ENCODE results near the gene MCTP1. TPM values are rescaled to one million over a fixed set of nuclear protein-coding genes. Genes with fewer than 3 reads are reported as not detected.

MCTP1 gene
- total RNA-seq, 1 donor from 2014 or later: 35.8 TPM

GRCh38 chr5:94761055-94761454 is 523.8 kb downstream of the MCTP1 start:
- DNase-seq (ENCODE audit: low spot score): no peak

DNA sequence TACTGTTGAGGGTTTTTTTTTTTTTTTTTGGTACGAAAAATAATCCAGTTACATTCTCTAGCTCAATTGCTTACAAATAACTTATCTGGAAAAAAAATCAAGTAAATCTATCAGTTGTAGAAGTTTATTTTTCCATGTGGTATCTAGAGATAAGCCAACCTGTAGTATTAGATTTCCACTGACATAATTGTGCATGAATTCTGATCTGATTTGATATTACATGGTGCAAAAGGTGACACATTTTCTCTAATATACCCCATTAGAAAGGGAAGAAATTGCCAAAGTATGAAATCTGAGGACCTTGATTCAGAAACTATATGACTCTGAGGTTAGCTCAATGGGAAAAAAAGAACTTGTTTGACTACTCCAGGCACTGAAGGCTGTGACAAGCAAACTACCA is 524.9 kb downstream of the MCTP1 start:
- no peak for DNase-seq (ENCODE audit: low spot score)

- DNase-seq (ENCODE audit: low spot score): no peak
Measured at GRCh38 chr5:94759022-94759421, 525.9 kb downstream of the MCTP1 start.

DNA sequence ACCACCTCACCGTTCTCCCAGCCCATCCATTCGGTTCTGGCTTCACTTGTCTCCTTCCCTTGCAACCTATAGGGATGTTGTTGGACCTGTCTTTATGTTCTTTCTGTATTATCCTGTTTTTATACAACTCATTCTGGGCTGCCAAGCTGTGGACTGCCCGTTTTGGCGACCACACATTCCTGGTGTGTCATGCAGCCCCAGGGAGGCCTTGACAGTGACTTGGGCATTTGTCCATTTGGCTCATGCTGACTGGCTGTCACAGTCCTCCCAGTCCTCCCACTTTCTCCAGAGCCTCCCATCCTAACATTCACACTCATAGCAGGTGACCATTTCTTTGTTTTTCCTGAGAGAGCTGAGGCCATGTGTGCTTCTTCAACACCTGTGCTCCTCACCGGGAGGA is 530.1 kb downstream of the MCTP1 start:
- DNase-seq (ENCODE audit: low spot score): no peak

GRCh38 chr5:94751460-94751859 is 533.4 kb downstream of the MCTP1 start:
- DNase-seq (ENCODE audit: low spot score): no peak

DNA sequence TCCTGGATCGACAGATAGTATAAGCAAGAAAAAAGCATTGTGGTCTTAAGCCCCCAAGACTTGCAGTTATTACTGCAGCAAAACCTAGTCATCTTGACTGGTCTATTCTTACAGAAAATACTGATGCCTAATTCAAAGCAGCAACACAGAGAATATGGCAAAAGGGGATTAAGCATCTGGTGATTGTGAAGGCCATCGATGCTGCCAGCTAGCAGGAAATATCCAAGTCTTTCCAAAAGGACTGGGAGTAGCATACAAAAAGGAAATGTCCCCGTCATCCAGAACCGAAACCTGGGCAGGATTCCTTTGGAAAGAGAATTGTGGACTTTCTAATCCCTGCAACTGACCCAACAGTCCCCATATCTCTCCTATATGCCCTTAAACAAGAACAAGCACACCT is 534.2 kb downstream of the MCTP1 start:
- DNase-seq (ENCODE audit: low spot score): no peak

DNA sequence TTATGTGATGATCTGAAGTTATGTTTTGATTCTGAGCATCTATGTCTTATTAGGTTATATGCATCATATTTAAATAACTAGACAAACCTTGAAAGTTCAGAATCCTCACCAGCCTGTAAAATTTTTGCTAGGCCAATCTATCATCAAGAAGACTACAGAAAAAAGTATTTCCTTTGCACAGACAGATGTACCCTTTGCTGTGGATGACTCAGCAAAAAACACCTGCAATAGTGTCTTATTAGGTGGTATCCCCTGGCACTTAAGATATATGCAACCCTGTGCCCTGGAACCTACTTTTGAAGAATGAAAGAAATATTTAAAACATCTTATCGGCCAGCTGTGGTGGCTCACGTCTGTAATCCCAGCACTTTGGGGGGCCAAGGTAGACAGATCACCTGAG is 535.9 kb downstream of the MCTP1 start:
- no peak for DNase-seq (ENCODE audit: low spot score)

GRCh38 chr5:94748212-94748611 is 536.7 kb downstream of the MCTP1 start:
- no peak for DNase-seq (ENCODE audit: low spot score)

GRCh38 chr5:94747371-94747770 is 537.5 kb downstream of the MCTP1 start:
- no peak for DNase-seq (ENCODE audit: low spot score)

- no peak for DNase-seq (ENCODE audit: low spot score)
Measured at GRCh38 chr5:94746731-94747124, 538.2 kb downstream of the MCTP1 start.

DNA sequence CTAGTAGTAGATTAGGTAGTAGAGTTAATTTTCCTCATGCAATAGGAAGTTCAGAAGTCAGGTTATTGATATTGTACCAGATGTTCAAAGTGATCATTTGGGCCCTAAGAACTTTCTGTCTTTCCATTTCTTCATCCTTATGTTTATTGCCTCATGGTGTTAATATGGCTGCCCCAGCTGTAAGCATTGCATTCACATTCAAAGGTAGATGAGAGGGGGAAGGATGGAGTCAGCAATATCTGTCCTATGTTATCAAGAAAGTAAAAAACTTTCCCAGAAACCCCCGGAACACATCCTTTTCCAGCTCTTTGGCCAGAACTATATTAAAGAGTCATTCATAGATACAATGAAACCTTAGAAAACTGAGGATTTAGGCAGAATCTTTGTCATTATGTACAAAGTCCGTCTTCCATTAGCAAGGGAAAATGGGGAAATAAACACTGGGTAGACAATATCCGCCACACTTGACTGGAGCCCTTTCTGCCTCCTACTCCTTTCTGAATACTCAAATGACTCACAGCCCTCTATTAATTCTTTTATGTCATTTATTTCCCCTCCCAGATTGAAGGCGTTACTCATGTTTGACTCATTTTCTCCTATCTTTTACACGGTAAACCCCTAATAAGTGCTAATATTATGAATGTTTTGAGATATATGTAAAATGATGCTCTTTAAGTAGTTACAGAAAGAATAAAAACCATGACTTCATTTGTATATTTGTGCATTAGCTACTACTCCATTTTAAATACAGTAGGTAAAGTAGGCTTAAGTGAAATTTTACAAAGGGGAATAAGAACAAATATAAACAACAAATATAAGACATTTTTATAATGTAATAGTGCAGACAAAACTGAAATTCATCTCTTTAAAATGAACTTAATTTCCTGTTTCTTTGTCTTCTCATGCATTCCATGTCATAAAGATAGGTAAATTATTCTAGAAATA is 538.8 kb downstream of the MCTP1 start:
- DNase-seq (ENCODE audit: low spot score): no peak

- no peak for DNase-seq (ENCODE audit: low spot score)
Measured at GRCh38 chr5:94744906-94745305, 540.0 kb downstream of the MCTP1 start.

- no peak for DNase-seq (ENCODE audit: low spot score)
Measured at GRCh38 chr5:94742852-94743251, 542.0 kb downstream of the MCTP1 start.

- DNase-seq (ENCODE audit: low spot score): no peak
Measured at GRCh38 chr5:94740286-94740685, 544.6 kb downstream of the MCTP1 start.

- DNase-seq (ENCODE audit: low spot score): no peak
Measured at GRCh38 chr5:94736498-94736897, 548.4 kb downstream of the MCTP1 start.

DNA sequence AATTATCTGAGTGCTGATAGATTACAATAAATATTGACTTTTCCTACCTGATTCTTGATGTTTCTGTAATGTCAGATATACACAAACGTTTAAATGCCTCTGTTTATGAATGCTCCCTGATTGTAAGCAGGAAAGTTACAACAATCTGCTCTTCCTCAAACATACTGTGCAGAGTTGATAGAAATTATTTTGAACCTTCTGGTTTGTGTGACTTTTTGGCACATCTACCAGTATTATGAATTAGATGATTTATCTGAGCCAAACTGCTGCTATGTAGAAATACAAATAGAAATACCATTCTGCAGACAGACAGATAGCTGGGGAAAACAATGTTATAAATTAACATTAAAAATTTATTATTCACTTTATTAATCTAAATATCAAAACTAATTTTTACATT is 553.4 kb downstream of the MCTP1 start:
- no peak for DNase-seq (ENCODE audit: low spot score)

- DNase-seq (ENCODE audit: low spot score): no peak
Measured at GRCh38 chr5:94725142-94725541, 559.8 kb downstream of the MCTP1 start.

GRCh38 chr5:94715768-94716167 is 569.1 kb downstream of the MCTP1 start:
- no peak for DNase-seq (ENCODE audit: low spot score)

GRCh38 chr5:94711785-94712184 is 573.1 kb downstream of the MCTP1 start:
- no peak for DNase-seq (ENCODE audit: low spot score)

GRCh38 chr5:94709277-94709676 is 575.6 kb downstream of the MCTP1 start:
- DNase-seq (ENCODE audit: low spot score): no peak

DNA sequence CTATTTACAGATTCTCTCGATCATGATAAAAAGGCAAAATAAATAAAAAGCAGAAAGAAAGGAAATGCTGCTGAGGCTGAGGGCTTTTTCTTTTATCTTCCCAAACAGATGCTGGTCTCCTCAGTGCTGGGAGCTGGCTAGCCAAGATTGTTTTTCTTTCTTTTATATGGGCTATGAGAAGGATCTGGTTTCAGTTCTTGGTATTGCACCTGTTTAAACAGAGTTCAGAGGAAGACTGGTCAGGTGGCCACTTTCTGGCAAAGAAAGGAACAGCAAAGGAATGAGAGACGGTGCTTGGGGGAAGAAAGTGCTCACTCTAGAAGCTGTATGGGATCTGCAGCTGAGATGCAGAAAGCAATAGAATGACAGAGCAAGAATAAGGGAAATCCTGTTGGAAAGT is 577.5 kb downstream of the MCTP1 start:
- no peak for DNase-seq (ENCODE audit: low spot score)

- no peak for DNase-seq (ENCODE audit: low spot score)
Measured at GRCh38 chr5:94705427-94705826, 579.5 kb downstream of the MCTP1 start.

- no peak for DNase-seq (ENCODE audit: low spot score)
Measured at GRCh38 chr5:94702729-94703128, 582.2 kb downstream of the MCTP1 start.

DNA sequence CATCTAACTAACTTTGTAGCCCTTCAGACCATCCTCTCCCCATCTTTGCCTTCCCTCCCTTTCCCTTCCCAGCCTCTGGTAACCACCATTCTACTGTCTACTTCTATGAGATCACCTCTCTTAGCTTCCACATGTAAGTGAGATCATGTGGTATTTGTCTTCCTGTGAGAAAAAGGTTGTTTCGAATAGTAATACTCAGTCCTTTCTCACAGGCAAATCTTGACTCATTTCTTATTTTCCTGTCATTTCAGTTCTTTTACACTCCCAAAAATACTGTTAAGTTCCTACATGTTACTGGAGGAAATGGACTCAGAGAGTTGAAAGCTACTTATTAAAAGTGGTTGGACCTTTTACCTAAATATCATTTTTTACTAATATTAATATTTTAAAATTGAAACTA is 584.3 kb downstream of the MCTP1 start:
- no peak for DNase-seq (ENCODE audit: low spot score)

Data from ureter (tissue), 1 donor.